GM06990 (cell line): ENCODE data around the gene CDH18.

Source experiments
- DNase-seq: peaks from one replicate; pipeline ENCODE4 v3.0.0-alpha.2; 2011; ENCODE audit not compliant: insufficient read length; ENCODE audit errors: extremely low read depth
- H3K27me3 ChIP-seq: replicated peaks from 2 replicates; pipeline ENCODE4 v1.6.0; 2011; ENCODE audit warnings: low read length; ENCODE audit not compliant: control insufficient read depth, insufficient read depth
- H3K36me3 ChIP-seq: 2 replicates; pipeline ENCODE4 v1.5.1; 2011; ENCODE audit warnings: low read length; ENCODE audit not compliant: control insufficient read depth, insufficient read depth
- H3K4me3 ChIP-seq: replicated peaks from 2 replicates; pipeline ENCODE4 v1.5.1; 2011; ENCODE audit warnings: low read depth, mild to moderate bottlenecking, control low read depth, low read length
- TF ChIP-seq, protein P1 (sequence below): IDR thresholded peaks from 2 replicates; pipeline ENCODE4 v1.5.1; 2011; ENCODE audit warnings: low read length, control low read depth, mild to moderate bottlenecking, inconsistent platforms; ENCODE audit not compliant: insufficient read depth, poor library complexity, severe bottlenecking

CDH18 gene

GRCh38 chr5:19988457-19988856, 457 bp upstream of the CDH18 start:
- H3K36me3 ChIP-seq, result no peaks in the 10 kb centered on the region
- H3K27me3 ChIP-seq, result no peaks in the 10 kb centered on the region
- H3K4me3 ChIP-seq, result no peak overlapping the region
- TF ChIP-seq, protein P1, sequence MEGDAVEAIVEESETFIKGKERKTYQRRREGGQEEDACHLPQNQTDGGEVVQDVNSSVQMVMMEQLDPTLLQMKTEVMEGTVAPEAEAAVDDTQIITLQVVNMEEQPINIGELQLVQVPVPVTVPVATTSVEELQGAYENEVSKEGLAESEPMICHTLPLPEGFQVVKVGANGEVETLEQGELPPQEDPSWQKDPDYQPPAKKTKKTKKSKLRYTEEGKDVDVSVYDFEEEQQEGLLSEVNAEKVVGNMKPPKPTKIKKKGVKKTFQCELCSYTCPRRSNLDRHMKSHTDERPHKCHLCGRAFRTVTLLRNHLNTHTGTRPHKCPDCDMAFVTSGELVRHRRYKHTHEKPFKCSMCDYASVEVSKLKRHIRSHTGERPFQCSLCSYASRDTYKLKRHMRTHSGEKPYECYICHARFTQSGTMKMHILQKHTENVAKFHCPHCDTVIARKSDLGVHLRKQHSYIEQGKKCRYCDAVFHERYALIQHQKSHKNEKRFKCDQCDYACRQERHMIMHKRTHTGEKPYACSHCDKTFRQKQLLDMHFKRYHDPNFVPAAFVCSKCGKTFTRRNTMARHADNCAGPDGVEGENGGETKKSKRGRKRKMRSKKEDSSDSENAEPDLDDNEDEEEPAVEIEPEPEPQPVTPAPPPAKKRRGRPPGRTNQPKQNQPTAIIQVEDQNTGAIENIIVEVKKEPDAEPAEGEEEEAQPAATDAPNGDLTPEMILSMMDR, result no peak
- DNase-seq, result no peak

DNA sequence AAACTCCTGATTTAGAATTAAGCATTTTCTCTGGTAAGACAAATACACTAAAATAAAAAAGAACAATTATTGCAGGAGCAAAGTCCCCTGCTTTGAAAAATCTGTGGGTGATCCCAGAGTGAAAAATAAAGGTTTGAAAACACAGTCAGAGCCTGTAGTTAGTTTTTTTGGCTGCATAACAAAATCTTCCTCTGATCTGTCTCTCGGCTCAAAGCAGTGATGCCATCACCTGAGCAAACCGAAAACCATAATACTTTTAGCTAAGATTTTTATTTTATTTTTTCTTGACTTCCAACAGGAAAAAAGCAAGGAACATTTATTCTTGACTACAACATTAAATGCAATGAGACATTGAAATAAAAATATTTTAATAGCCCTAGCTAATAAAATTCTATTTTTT, 1.2 kb downstream of the CDH18 start:
- no peak for DNase-seq
- TF ChIP-seq, protein P1, result no peak
- Histone ChIP-seq H3K27me3 (no peaks in the 10 kb centered on the region), H3K4me3 (no peak overlapping the region), H3K36me3 (no peaks in the 10 kb centered on the region)

DNA sequence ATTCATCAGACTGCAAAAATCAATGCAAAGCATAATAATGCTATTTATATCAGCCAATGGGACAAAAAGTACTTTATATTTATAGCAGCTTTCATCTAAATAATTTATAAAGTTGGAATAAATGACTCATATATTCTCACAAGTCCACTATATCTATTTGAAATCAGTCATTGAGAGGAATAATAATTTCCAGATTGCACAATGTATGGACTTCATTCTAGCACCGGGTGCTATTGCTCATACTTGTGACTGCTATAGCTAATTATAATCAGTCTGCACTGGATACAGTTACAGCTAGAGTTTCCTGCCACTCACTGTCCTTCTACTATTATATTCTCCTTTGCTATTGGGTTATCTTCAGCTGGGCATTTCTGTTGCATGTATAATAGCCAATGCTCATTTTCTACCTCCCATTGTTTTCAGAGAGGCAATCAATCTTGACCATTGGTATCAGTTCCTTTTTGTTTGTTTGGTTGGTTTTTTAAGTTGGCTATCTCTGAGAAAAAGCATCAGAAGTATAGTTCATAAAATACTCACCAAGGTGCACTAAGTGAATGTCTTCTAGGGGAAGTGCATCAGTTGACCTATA, 1.9 kb downstream of the CDH18 start:
- Histone ChIP-seq H3K36me3 (no peaks in the 10 kb centered on the region), H3K4me3 (no peak overlapping the region), H3K27me3 (no peaks in the 10 kb centered on the region)
- TF ChIP-seq, protein P1, result no peak
- DNase-seq, result no peak

DNA sequence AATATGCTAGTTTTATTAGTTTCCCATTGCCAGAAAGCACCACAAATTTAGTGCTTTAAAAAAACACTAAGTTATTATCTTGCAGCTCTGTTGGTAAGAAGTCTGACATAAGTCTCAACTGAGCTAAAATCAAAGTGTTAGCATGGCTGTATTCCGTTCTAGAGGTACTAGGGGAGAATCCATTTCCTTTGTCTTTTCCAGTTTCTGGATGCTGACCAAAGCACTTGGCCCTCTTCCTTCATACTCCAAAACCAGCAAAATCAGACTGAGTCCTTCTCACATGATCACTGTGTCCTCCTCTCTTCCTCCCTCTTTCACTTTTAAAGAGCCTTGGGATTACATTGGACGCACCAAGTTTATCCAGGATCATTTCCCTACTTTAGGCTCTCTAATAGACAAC, 9.5 kb downstream of the CDH18 start:
- no peaks in the 10 kb centered on the region for H3K36me3 ChIP-seq
- DNase-seq, result no peak
- no peak overlapping the region for H3K4me3 ChIP-seq
- no peaks in the 10 kb centered on the region for H3K27me3 ChIP-seq
- TF ChIP-seq, protein P1, result no peak

DNA sequence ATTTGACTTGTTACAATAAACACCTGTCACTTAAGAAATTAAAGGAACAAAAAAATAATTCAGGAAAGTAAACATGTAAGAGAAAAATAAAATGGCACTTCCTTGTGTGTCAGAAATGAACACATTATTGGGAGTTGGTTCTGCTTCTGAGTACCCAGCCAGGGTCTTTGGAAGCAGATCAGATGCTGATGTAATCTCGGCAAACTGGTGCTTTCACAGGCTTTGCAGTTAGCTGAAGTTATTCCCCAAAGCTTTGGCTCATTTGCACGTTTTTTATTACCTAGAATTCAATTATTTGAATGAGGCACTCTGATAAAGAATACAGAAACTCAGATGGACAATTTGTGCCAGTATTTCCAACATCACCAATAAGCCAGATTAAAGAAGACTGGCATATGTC, 10.9 kb downstream of the CDH18 start:
- TF ChIP-seq, protein P1, result no peak
- no peak for DNase-seq
- Histone ChIP-seq H3K4me3 (no peak overlapping the region), H3K36me3 (no peaks in the 10 kb centered on the region), H3K27me3 (no peaks in the 10 kb centered on the region)

DNA sequence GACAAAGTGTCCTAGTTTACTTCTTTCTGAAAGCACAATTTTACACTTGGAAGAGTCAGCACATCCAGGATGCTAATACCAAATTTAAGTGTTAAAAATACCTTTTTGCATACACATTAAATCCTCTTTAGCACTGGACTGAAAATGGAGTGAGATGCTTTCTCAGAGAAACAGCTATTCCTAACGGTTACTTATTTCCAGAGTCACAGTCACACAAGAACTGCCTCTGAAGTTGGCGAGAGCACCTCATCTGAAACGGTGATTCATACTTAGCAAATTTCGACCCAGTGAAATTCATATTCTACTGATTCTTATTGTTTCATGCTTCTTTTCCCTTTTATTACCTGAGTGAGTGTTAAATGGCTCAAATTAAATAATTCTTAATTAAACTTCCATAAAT, 12.2 kb downstream of the CDH18 start:
- DNase-seq, result no peak
- TF ChIP-seq, protein P1, result no peak

More for the DNA sequence above, 12.2 kb downstream of the CDH18 start:
- Histone ChIP-seq H3K36me3 (no peaks in the 10 kb centered on the region), H3K4me3 (no peak overlapping the region), H3K27me3 (no peaks in the 10 kb centered on the region)
